GM21423 (cell line): ENCODE data around the gene ZNF281.
"Not testable (repeated sequence)": the region's sequence is repeated elsewhere in the genome, so short reads cannot be mapped to it uniquely, and the experiment has no call there.

Source experiments
- ATAC-seq: cut with Tn5 transposase; IDR thresholded peaks from one replicate; pipeline ENCODE4 v1.9.1; 2021; ENCODE audit warnings: mild to moderate bottlenecking, moderate library complexity; ENCODE audit not compliant: unreplicated experiment

ZNF281 gene

GRCh38 chr1:200409761-200410565 is at the start of gene ZNF281:
ZNF281 (minus strand) TSS chr1:200410036; CDS start chr1:200409705, 331 bp downstream.
- peak; percentile 95 for ATAC-seq

GRCh38 chr1:200458780-200459179 is 48.9 kb upstream of the ZNF281 start:
- ATAC-seq = no peak

GRCh38 chr1:200457810-200458209 is 48.0 kb upstream of the ZNF281 start:
- ATAC-seq = no peak

GRCh38 chr1:200454425-200454824 is 44.6 kb upstream of the ZNF281 start:
- ATAC-seq = no peak

- no peak for ATAC-seq
Measured at GRCh38 chr1:200453553-200453905, 43.7 kb upstream of the ZNF281 start.

- no peak for ATAC-seq
Measured at GRCh38 chr1:200452850-200453552, 43.2 kb upstream of the ZNF281 start.

GRCh38 chr1:200448034-200448762 is 38.4 kb upstream of the ZNF281 start:
- peak; percentile 84 for ATAC-seq

GRCh38 chr1:200445213-200445612 is 35.4 kb upstream of the ZNF281 start:
- ATAC-seq = no peak

- no peak for ATAC-seq
Measured at GRCh38 chr1:200444478-200444877, 34.6 kb upstream of the ZNF281 start.

GRCh38 chr1:200443860-200444259 is 34.0 kb upstream of the ZNF281 start:
- no peak for ATAC-seq

- no peak for ATAC-seq
Measured at GRCh38 chr1:200442537-200443156, 32.8 kb upstream of the ZNF281 start.

- no peak for ATAC-seq
Measured at GRCh38 chr1:200442023-200442422, 32.2 kb upstream of the ZNF281 start.

GRCh38 chr1:200438911-200439310 is 29.1 kb upstream of the ZNF281 start:
- no peak for ATAC-seq

- ATAC-seq = not testable (repeated sequence)
Measured at GRCh38 chr1:200438413-200438812, 28.6 kb upstream of the ZNF281 start.

- ATAC-seq = peak; percentile 74
Measured at GRCh38 chr1:200437556-200438203, 27.8 kb upstream of the ZNF281 start.

- ATAC-seq = no peak
Measured at GRCh38 chr1:200437088-200437487, 27.3 kb upstream of the ZNF281 start.

GRCh38 chr1:200436436-200436835 is 26.6 kb upstream of the ZNF281 start:
- ATAC-seq = no peak

- no peak for ATAC-seq
Measured at GRCh38 chr1:200435200-200435780, 25.5 kb upstream of the ZNF281 start.

- ATAC-seq = no peak
Measured at GRCh38 chr1:200433586-200433985, 23.8 kb upstream of the ZNF281 start.

- ATAC-seq = no peak
Measured at GRCh38 chr1:200432586-200432985, 22.8 kb upstream of the ZNF281 start.
